Cerebellar cortex (tissue), 1 donor: ENCODE results near the gene OSM.

ENCODE experiments used
- DNase-seq: peaks from one replicate; pipeline ENCODE4 v3.0.0-alpha.2; 2015; ENCODE audit warnings: low spot score

The OSM gene

GRCh38 chr22:30285176-30285845, 18.7 kb upstream of the OSM start:
- DNase-seq: no peak

GRCh38 chr22:30284666-30285065, 18.0 kb upstream of the OSM start:
- no peak for DNase-seq

GRCh38 chr22:30284172-30284571, 17.5 kb upstream of the OSM start:
- no peak for DNase-seq

GRCh38 chr22:30283342-30283741, 16.7 kb upstream of the OSM start:
- no peak for DNase-seq

- no peak for DNase-seq
Observed at GRCh38 chr22:30282616-30283046, 16.0 kb upstream of the OSM start.

- DNase-seq: no peak
Observed at GRCh38 chr22:30280505-30280904, 13.9 kb upstream of the OSM start.

GRCh38 chr22:30279932-30280331, 13.3 kb upstream of the OSM start:
- DNase-seq: no peak

- DNase-seq: no peak
Observed at GRCh38 chr22:30279046-30279788, 12.6 kb upstream of the OSM start.

GRCh38 chr22:30277547-30278344, 11.1 kb upstream of the OSM start:
- DNase-seq: no peak

GRCh38 chr22:30276039-30276438, 9.4 kb upstream of the OSM start:
- DNase-seq: no peak

- DNase-seq: peak; percentile 49
Observed at GRCh38 chr22:30275625-30276024, 9.0 kb upstream of the OSM start.

- no peak for DNase-seq
Observed at GRCh38 chr22:30274437-30274812, 7.8 kb upstream of the OSM start.

GRCh38 chr22:30273711-30274436, 7.2 kb upstream of the OSM start:
- no peak for DNase-seq

GRCh38 chr22:30272781-30273601, 6.3 kb upstream of the OSM start:
- no peak for DNase-seq

GRCh38 chr22:30270832-30271231, 4.2 kb upstream of the OSM start:
- DNase-seq: no peak

GRCh38 chr22:30268331-30268730, 1.7 kb upstream of the OSM start:
- DNase-seq: no peak

- DNase-seq: no peak
Observed at GRCh38 chr22:30267382-30268302, 991 bp upstream of the OSM start.

GRCh38 chr22:30265823-30266444, 717 bp downstream of the OSM start:
- no peak for DNase-seq

GRCh38 chr22:30265131-30265720, 1.4 kb downstream of the OSM start:
- no peak for DNase-seq
